Coronary artery (tissue), 2 donors: ENCODE results near the gene PYURF.

Source experiments
- DNase-seq: peaks from one replicate; pipeline ENCODE4 v3.0.0-alpha.2; 2017; ENCODE audit warnings: low spot score
- H3K27ac ChIP-seq, 2 donors: fragments of 200-600 bp; sonication (generic); one replicate each; pipeline ENCODE4 v1.5.1; 2016 to 2019
- H3K4me3 ChIP-seq: fragments of 200-600 bp; sonication (generic); 2 replicates; pipeline ENCODE4 v1.5.1; 2016; ENCODE audit warnings: mild to moderate bottlenecking, moderate library complexity
- CTCF ChIP-seq: fragments of 200-600 bp; sonication (generic); IDR thresholded peaks from one replicate; pipeline ENCODE4 v1.5.1; 2019; ENCODE audit warnings: antibody characterized with exemption

The PYURF gene

GRCh38 chr4:88511236-88511635 is 12.3 kb downstream of the PYURF start:
- no peak overlapping the region for H3K27ac ChIP-seq
- no peak for TF ChIP-seq CTCF
- no peak for DNase-seq
- no peak overlapping the region for H3K4me3 ChIP-seq

GRCh38 chr4:88503344-88503743 is 20.2 kb downstream of the PYURF start:
- no peak for DNase-seq
- Histone ChIP-seq H3K27ac (no peak overlapping the region), H3K4me3 (no peak overlapping the region)
- TF ChIP-seq CTCF: no peak

GRCh38 chr4:88497859-88498409 is 25.6 kb downstream of the PYURF start:
- H3K4me3 ChIP-seq: no peak overlapping the region

GRCh38 chr4:88489100-88489761 is 34.3 kb downstream of the PYURF start:
- no peak for DNase-seq
- no peak overlapping the region for H3K4me3 ChIP-seq
- no peak for TF ChIP-seq CTCF
- H3K27ac ChIP-seq: no peak overlapping the region

More at GRCh38 chr4:88497859-88498409, 25.6 kb downstream of the PYURF start:
- H3K27ac ChIP-seq: no peak overlapping the region
- no peak for TF ChIP-seq CTCF
- no peak for DNase-seq

GRCh38 chr4:88481537-88481936 is 42.0 kb downstream of the PYURF start:
- no peak overlapping the region for H3K27ac ChIP-seq
- DNase-seq: no peak
- no peak for TF ChIP-seq CTCF
- H3K4me3 ChIP-seq: no peak overlapping the region

GRCh38 chr4:88478247-88478646 is 45.3 kb downstream of the PYURF start:
- no peak for TF ChIP-seq CTCF
- H3K27ac ChIP-seq: no peak overlapping the region
- no peak for DNase-seq
- no peak overlapping the region for H3K4me3 ChIP-seq

- Histone ChIP-seq H3K4me3 (no peak overlapping the region), H3K27ac (no peak overlapping the region)
- TF ChIP-seq CTCF: no peak
- no peak for DNase-seq
Observed at GRCh38 chr4:88477229-88477860, 46.2 kb downstream of the PYURF start.
